H9 (cell line): ENCODE measurements around the gene MEPCE. TPM values are rescaled to one million over a fixed set of nuclear protein-coding genes. Genes with fewer than 3 reads are reported as not detected.
"Not testable (repeated sequence)": the region's sequence is repeated elsewhere in the genome, so short reads cannot be mapped to it uniquely, and the experiment has no call there.

Experiments
- DNase-seq: peaks from one replicate; pipeline ENCODE4 v3.0.0-alpha.2; 2017
- H2AFZ ChIP-seq: one replicate; pipeline ENCODE4 v1.6.1; 2013; ENCODE audit warnings: mild to moderate bottlenecking, low read length, control low read depth, moderate library complexity
- H2AK5ac ChIP-seq: 2 replicates; pipeline ENCODE4 v1.6.1; 2013; ENCODE audit warnings: low read length, control low read depth, mixed read lengths; ENCODE audit not compliant: insufficient read length
- H2BK120ac ChIP-seq: one replicate; pipeline ENCODE4 v1.6.1; 2013; ENCODE audit warnings: low read depth, mild to moderate bottlenecking, low read length, control low read depth, inconsistent platforms; ENCODE audit not compliant: poor library complexity, severe bottlenecking
- H2BK12ac ChIP-seq: 2 replicates; pipeline ENCODE4 v1.6.1; 2013; ENCODE audit warnings: low read length, control low read depth, mixed read lengths, low read depth; ENCODE audit not compliant: insufficient read length
- H2BK15ac ChIP-seq: 2 replicates; pipeline ENCODE4 v1.6.1; 2013; ENCODE audit warnings: low read depth, low read length, control low read depth
- H2BK20ac ChIP-seq: one replicate; pipeline ENCODE4 v1.6.1; 2013; ENCODE audit warnings: low read depth, mild to moderate bottlenecking, low read length, control low read depth, inconsistent platforms; ENCODE audit not compliant: poor library complexity, severe bottlenecking
- H2BK5ac ChIP-seq: 2 replicates; pipeline ENCODE4 v1.6.1; 2013; ENCODE audit warnings: low read length, control low read depth, mixed read lengths; ENCODE audit not compliant: insufficient read length
- H3K14ac ChIP-seq: 2 replicates; pipeline ENCODE4 v1.6.1; 2013; ENCODE audit warnings: low read length, control low read depth; ENCODE audit not compliant: insufficient read depth
- H3K18ac ChIP-seq: 2 replicates; pipeline ENCODE4 v1.6.1; 2013; ENCODE audit warnings: low read depth, mild to moderate bottlenecking, mixed read lengths, low read length, control low read depth; ENCODE audit not compliant: insufficient read length
- H3K23ac ChIP-seq: 2 replicates; pipeline ENCODE4 v1.6.1; 2013; ENCODE audit warnings: low read length, control low read depth, mixed read lengths, low read depth; ENCODE audit not compliant: insufficient read length
- H3K23me2 ChIP-seq: 2 replicates; pipeline ENCODE4 v1.6.1; 2013; ENCODE audit warnings: low read depth, mild to moderate bottlenecking, mixed read lengths, low read length, control low read depth; ENCODE audit not compliant: insufficient read length, poor library complexity, severe bottlenecking
- H3K27ac ChIP-seq: 2 replicates; pipeline ENCODE4 v1.5.1; 2013; ENCODE audit warnings: low read length, control low read depth, mixed read lengths, low read depth; ENCODE audit not compliant: insufficient read length
- H3K27me3 ChIP-seq: 2 replicates; pipeline ENCODE4 v1.6.1; 2013; ENCODE audit warnings: low read length, control low read depth, inconsistent platforms; ENCODE audit not compliant: insufficient read depth
- H3K4ac ChIP-seq: 2 replicates; pipeline ENCODE4 v1.6.1; 2013; ENCODE audit warnings: low read depth, mild to moderate bottlenecking, control low read depth, inconsistent platforms, low read length, moderate library complexity
- H3K4me1 ChIP-seq: 2 replicates; pipeline ENCODE4 v1.6.1; 2013; ENCODE audit warnings: low read length, control low read depth, inconsistent platforms; ENCODE audit not compliant: insufficient read depth
- H3K4me2 ChIP-seq: 2 replicates; pipeline ENCODE4 v1.6.1; 2013; ENCODE audit warnings: low read length, control low read depth, mixed read lengths; ENCODE audit not compliant: insufficient read length, insufficient read depth
- H3K56ac ChIP-seq: 2 replicates; pipeline ENCODE4 v1.6.1; 2013; ENCODE audit warnings: low read depth, mild to moderate bottlenecking, mixed read lengths, low read length, control low read depth; ENCODE audit not compliant: insufficient read length
- H3K79me1 ChIP-seq: 2 replicates; pipeline ENCODE4 v1.6.1; 2013; ENCODE audit warnings: low read depth, mild to moderate bottlenecking, moderate library complexity, low read length, control low read depth, inconsistent platforms; ENCODE audit not compliant: insufficient read depth, poor library complexity, severe bottlenecking
- H3K79me2 ChIP-seq: 2 replicates; pipeline ENCODE4 v1.6.1; 2013; ENCODE audit warnings: low read length, control low read depth, inconsistent platforms; ENCODE audit not compliant: insufficient read depth
- H3K9ac ChIP-seq: 2 replicates; pipeline ENCODE4 v1.6.1; 2013; ENCODE audit warnings: low read length, control low read depth, mixed read lengths; ENCODE audit not compliant: insufficient read length; ENCODE audit errors: extremely low read depth
- H3K9me3 ChIP-seq: one replicate; pipeline ENCODE4 v1.6.1; 2013; ENCODE audit warnings: low read depth, low read length, inconsistent platforms; ENCODE audit not compliant: control insufficient read depth
- H3T11ph ChIP-seq: one replicate; pipeline ENCODE4 v1.6.1; 2013; ENCODE audit warnings: mild to moderate bottlenecking, low read length, control low read depth, inconsistent platforms
- H4K20me1 ChIP-seq: one replicate; pipeline ENCODE4 v1.6.1; 2013; ENCODE audit not compliant: control insufficient read depth, insufficient read length, insufficient read depth
- H4K5ac ChIP-seq: 2 replicates; pipeline ENCODE4 v1.6.1; 2013; ENCODE audit warnings: low read depth, mild to moderate bottlenecking, mixed read lengths, low read length, control low read depth; ENCODE audit not compliant: insufficient read length
- H4K8ac ChIP-seq: replicated peaks from 2 replicates; pipeline ENCODE4 v1.6.1; 2013; ENCODE audit warnings: low read length, control low read depth, mixed read lengths, low read depth; ENCODE audit not compliant: insufficient read length
- H4K91ac ChIP-seq: 2 replicates; pipeline ENCODE4 v1.6.1; 2013; ENCODE audit warnings: low read depth, mild to moderate bottlenecking, moderate library complexity, mixed read lengths, low read length, control low read depth; ENCODE audit not compliant: insufficient read length
- H3K27ac Mint-ChIP-seq, 3 experiments: 2 replicates in 2 of 3; 3 replicates in 1 of 3; pipeline ENCODE4 v1.8.0; 2020 to 2021; ENCODE audit warnings: mixed read lengths in 3 of 3, mild to moderate bottlenecking in 1 of 3, moderate library complexity in 1 of 3
- H3K27me3 Mint-ChIP-seq: 2 replicates; pipeline ENCODE4 v1.8.0; 2021; ENCODE audit warnings: low read depth, mild to moderate bottlenecking, moderate library complexity, mixed read lengths
- H3K36me3 Mint-ChIP-seq, 3 experiments: 2 replicates in 2 of 3; 3 replicates in 1 of 3; pipeline ENCODE4 v1.8.0; 2020 to 2021; ENCODE audit warnings: low read depth in 3 of 3, mixed read lengths in 3 of 3; ENCODE audit not compliant: insufficient read depth in 1 of 3
- H3K4me1 Mint-ChIP-seq, 2 experiments: 2 replicates each; pipeline ENCODE4 v1.8.0; 2020; ENCODE audit warnings: mixed read lengths in 2 of 2
- H3K4me3 Mint-ChIP-seq, 2 experiments: 2 replicates in 1 of 2; 3 replicates in 1 of 2; pipeline ENCODE4 v1.8.0; 2020 to 2021; ENCODE audit warnings: mild to moderate bottlenecking in 2 of 2, mixed read lengths in 2 of 2, moderate library complexity in 1 of 2
- H3K9me3 Mint-ChIP-seq, 2 experiments: 2 replicates in 1 of 2; 3 replicates in 1 of 2; pipeline ENCODE4 v1.8.0; 2020; ENCODE audit warnings: mild to moderate bottlenecking in 2 of 2, mixed read lengths in 2 of 2, moderate library complexity in 1 of 2
- WGBS: extraction: QIAGEN DNeasy Blood & Tissue Kit; methylation state at CpG from one replicate; pipeline ENCODE4 v1.1.7; 2013; ENCODE audit warnings: missing lambda C conversion rate, low lambda C conversion rate, mixed read lengths; ENCODE audit not compliant: insufficient read length; ENCODE audit errors: extremely low coverage; 5-methylcytosine and 5-hydroxymethylcytosine counted together
- total RNA-seq: library from RNA; stranded (reverse); gene quantifications from 2 replicates; pipeline ENCODE4 v1.2.1, GENCODE V29; 2021

The MEPCE gene
- total RNA-seq, 1 experiment from 2014 or later = 68.0 TPM

GRCh38 chr7:100439244-100439643, 9.6 kb downstream of the MEPCE start:
- Mint-ChIP-seq H3K4me1 (peaks cover 11% of the 10 kb centered on the region in 2 experiments), H3K36me3 (peaks cover 7 to 30% (median 10%) of the 10 kb centered on the region in 3 experiments)
- not testable (repeated sequence) for H2BK5ac ChIP-seq, H3K56ac ChIP-seq, H3K79me1 ChIP-seq, H3K9ac ChIP-seq, H2BK12ac ChIP-seq, H3K79me2 ChIP-seq, DNase-seq, H3K27me3 Mint-ChIP-seq, H3K27ac Mint-ChIP-seq, H3K4me1 ChIP-seq, H4K5ac ChIP-seq, H3K9me3 Mint-ChIP-seq, H2AFZ ChIP-seq, H4K91ac ChIP-seq, H3K4ac ChIP-seq, H3K23ac ChIP-seq, H4K20me1 ChIP-seq, H4K8ac ChIP-seq, H2BK120ac ChIP-seq, H3K4me2 ChIP-seq, H3K27ac ChIP-seq, H3K4me3 Mint-ChIP-seq, H2BK15ac ChIP-seq, H3K9me3 ChIP-seq, H3K18ac ChIP-seq, H3K14ac ChIP-seq, H2BK20ac ChIP-seq, H3T11ph ChIP-seq, H3K23me2 ChIP-seq, H3K27me3 ChIP-seq, H2AK5ac ChIP-seq
- WGBS = no CpG with 5 or more reads among the region's 7 CpGs
